OCI-LY7 (cell line): ENCODE measurements around the gene CCDC83. TPM values are rescaled to one million over a fixed set of nuclear protein-coding genes. Genes with fewer than 3 reads are reported as not detected.

Experiments used
- BruUV-seq: library from RNA; stranded (reverse); fragments of 400-500 nt; replicated peaks from 2 replicates; lab custom pipeline; 2021; lab: Mats Ljungman, UMichigan
- CTCF ChIA-PET: fragments of 300-600 bp; sonication (Branson Sonifier 250); formaldehyde crosslinking; loops from one replicate; lab custom pipeline; 2022; ENCODE audit warnings: antibody characterized with exemption; ENCODE audit not compliant: unreplicated experiment; lab: Charles Lee
- POLR2A ChIA-PET: fragments of 300-600 bp; sonication (Branson Sonifier 250); formaldehyde crosslinking; loops from one replicate; lab custom pipeline; 2022; ENCODE audit warnings: antibody characterized with exemption; lab: Charles Lee
- DNase-seq: peaks from one replicate; pipeline ENCODE4 v3.0.0-alpha.2; 2015; ENCODE audit warnings: low spot score
- H2AFZ ChIP-seq: fragments of 200-600 bp; sonication (generic), shearing (Covaris generic); 2 replicates; pipeline ENCODE4 v1.6.1; 2014; ENCODE audit warnings: mild to moderate bottlenecking, antibody characterized with exemption, low read length, moderate library complexity
- H3K27ac ChIP-seq: fragments of 200-600 bp; sonication (generic); 2 replicates; pipeline ENCODE4 v1.5.1; 2014; ENCODE audit warnings: mixed run types, low read depth, mild to moderate bottlenecking, moderate library complexity, low read length, inconsistent platforms; ENCODE audit not compliant: poor library complexity, severe bottlenecking
- H3K36me3 ChIP-seq: fragments of 200-600 bp; sonication (generic); 2 replicates; pipeline ENCODE4 v1.6.1; 2014; ENCODE audit warnings: mild to moderate bottlenecking, antibody characterized with exemption, low read length, moderate library complexity, mixed read lengths; ENCODE audit not compliant: insufficient read depth
- H3K4me1 ChIP-seq: fragments of 200-600 bp; sonication (generic); 2 replicates; pipeline ENCODE4 v1.5.1; 2014; ENCODE audit warnings: mild to moderate bottlenecking, low read length; ENCODE audit not compliant: insufficient read depth, poor library complexity, severe bottlenecking
- H3K4me2 ChIP-seq: fragments of 200-600 bp; sonication (generic); 2 replicates; pipeline ENCODE4 v1.6.1; 2014; ENCODE audit warnings: mild to moderate bottlenecking, low read length
- H3K4me3 ChIP-seq: fragments of 200-600 bp; sonication (generic); 2 replicates; pipeline ENCODE4 v1.5.1; 2014; ENCODE audit warnings: mild to moderate bottlenecking, low read depth, low read length; ENCODE audit not compliant: poor library complexity, severe bottlenecking
- H3K79me2 ChIP-seq: fragments of 200-600 bp; sonication (generic); 2 replicates; pipeline ENCODE4 v1.6.1; 2016; ENCODE audit warnings: low read depth, mild to moderate bottlenecking, low read length, moderate library complexity, mixed read lengths; ENCODE audit not compliant: insufficient read depth
- H3K9me2 ChIP-seq: fragments of 200-600 bp; sonication (generic); 2 replicates; pipeline ENCODE4 v1.6.1; 2016; ENCODE audit warnings: mild to moderate bottlenecking, low read length, mixed read lengths; ENCODE audit not compliant: insufficient read depth
- H3K9me3 ChIP-seq: fragments of 200-600 bp; sonication (generic); 2 replicates; pipeline ENCODE4 v1.6.1; 2014; ENCODE audit warnings: mild to moderate bottlenecking, mixed run types, low read length, mixed read lengths
- H4K20me1 ChIP-seq: fragments of 200-600 bp; sonication (generic); 2 replicates; pipeline ENCODE4 v1.6.1; 2014; ENCODE audit warnings: mild to moderate bottlenecking, antibody characterized with exemption, low read length, moderate library complexity, mixed read lengths; ENCODE audit not compliant: insufficient read depth
- CTCF ChIP-seq: fragments of 200-600 bp; sonication (generic); conservative IDR thresholded peaks from 2 replicates; pipeline ENCODE4 v1.5.1; 2014; ENCODE audit warnings: mild to moderate bottlenecking, antibody characterized with exemption, low read length, moderate library complexity, mixed read lengths
- EZH2phosphoT487 ChIP-seq: fragments of 200-600 bp; sonication (generic); IDR thresholded peaks from 2 replicates; pipeline ENCODE4 v1.6.1; 2018; ENCODE audit warnings: low read depth, borderline replicate concordance, mild to moderate bottlenecking, mixed run types, antibody characterized with exemption, low read length, moderate library complexity, mixed read lengths
- intact Hi-C: fragments of 100-400 bp; cut with micrococcal nuclease; formaldehyde crosslinking; loops from one replicate; pipeline ENCODE4 v1.10.0; 2022; ENCODE audit not compliant: unreplicated experiment
- total RNA-seq, 2 experiments: library from RNA; depleted of rRNA in 1 of 2; stranded (reverse); fragments of >200 nt in 1 of 2; shearing (Covaris generic) in 1 of 2; gene quantifications; 2 replicates each; pipeline ENCODE4 v1.2.3, GENCODE V29; 2014 to 2022

Gene CCDC83
- total RNA-seq, 2 experiments from 2014 or later = not detected

- Histone ChIP-seq H3K4me1 (no peaks in the 10 kb centered on the region), H2AFZ (no peak overlapping the region), H3K9me2 (no peaks in the 10 kb centered on the region), H3K27ac (no peak overlapping the region), H3K9me3 (peaks cover 19% of the 10 kb centered on the region; the same call in 1 of the 2 replicates), H3K4me3 (no peak overlapping the region), H4K20me1 (no peaks in the 10 kb centered on the region), H3K36me3 (no peaks in the 10 kb centered on the region), H3K4me2 (no peak overlapping the region), H3K79me2 (no peaks in the 10 kb centered on the region)
- BruUV-seq = no TSS peak
- no peak for DNase-seq
- ChIA-PET POLR2A (interaction anchor here (0.7 kb wide), 1 partner anchor 254 kb away, joined by 4 read pairs; no protein-coding TSS in a partner anchor), CTCF (no interaction called here)
- intact Hi-C loops = loop anchor here (10.0 kb wide), 1 partner anchor 267 kb away; no protein-coding TSS in a partner anchor
- no peak for TF ChIP-seq EZH2phosphoT487
- no peak for TF ChIP-seq CTCF
These were observed 92.5 kb downstream of the CCDC83 start for GRCh38 chr11:85947431-85948272.

- Histone ChIP-seq H3K27ac (no peak overlapping the region), H4K20me1 (no peaks in the 10 kb centered on the region), H3K4me3 (no peak overlapping the region), H3K4me1 (no peaks in the 10 kb centered on the region), H3K79me2 (no peaks in the 10 kb centered on the region), H2AFZ (no peak overlapping the region), H3K4me2 (no peak overlapping the region), H3K9me3 (peaks cover 19% of the 10 kb centered on the region; the same call in 1 of the 2 replicates), H3K9me2 (no peaks in the 10 kb centered on the region), H3K36me3 (peaks cover 3% of the 10 kb centered on the region; the same call in 1 of the 2 replicates)
- BruUV-seq = no TSS peak
- intact Hi-C loops = loop anchor here (10.0 kb wide), 1 partner anchor 266 kb away; no protein-coding TSS in a partner anchor
- ChIA-PET CTCF (no interaction called here), POLR2A (interaction anchor here (0.6 to 0.8 kb wide), 3 partner anchors 10 to 12 kb away, joined by 4 to 6 read pairs (median 4); no protein-coding TSS in a partner anchor)
- no peak for DNase-seq
- no peak for TF ChIP-seq EZH2phosphoT487
- no peak for TF ChIP-seq CTCF
These were observed 93.7 kb downstream of the CCDC83 start for GRCh38 chr11:85948884-85949283.

- ChIA-PET POLR2A (interaction anchor here (0.6 kb wide), 1 partner anchor 11 kb away, joined by 6 read pairs; no protein-coding TSS in a partner anchor), CTCF (no interaction called here)
- H2AFZ ChIP-seq = no peak overlapping the region
- TF ChIP-seq CTCF (no peak), EZH2phosphoT487 (no peak)
- no peaks in the 10 kb centered on the region for H3K9me2 ChIP-seq
- DNase-seq = no peak
- BruUV-seq = no TSS peak
- H3K27ac ChIP-seq = no peak overlapping the region
- no peak overlapping the region for H3K4me3 ChIP-seq
- intact Hi-C loops = loop anchor here (10.0 kb wide), 1 partner anchor 265 kb away; no protein-coding TSS in a partner anchor
- no peaks in the 10 kb centered on the region for H3K79me2 ChIP-seq
- peaks cover 18% of the 10 kb centered on the region; the same call in 1 of the 2 replicates for H3K9me3 ChIP-seq
- H3K4me1 ChIP-seq = no peaks in the 10 kb centered on the region
- no peaks in the 10 kb centered on the region for H4K20me1 ChIP-seq
- no peak overlapping the region for H3K4me2 ChIP-seq
- peaks cover 12% of the 10 kb centered on the region for H3K36me3 ChIP-seq
These were observed 94.6 kb downstream of the CCDC83 start for GRCh38 chr11:85949798-85950197.
